Right lobe of liver (tissue), 6 donors: Measurements from ENCODE around the gene MRPL19. TPM values are rescaled to one million over a fixed set of nuclear protein-coding genes. Genes with fewer than 3 reads are reported as not detected.

Source experiments
- ATAC-seq, 4 donors: fragments of 200-7000 bp; cut with Tn5 transposase; one replicate each; pipeline ENCODE4 v1.9.1; 2020; ENCODE audit warnings: mild to moderate bottlenecking in 4 of 4, moderate library complexity in 4 of 4
- DNase-seq, 3 donors: peaks; one replicate each; pipeline ENCODE4 v3.0.0-alpha.2; 2020
- H3K27ac ChIP-seq, 3 donors: fragments of 200-600 bp; one replicate each; pipeline ENCODE4 v1.8.0; 2022
- H3K27me3 ChIP-seq, 2 donors: fragments of 200-600 bp; one replicate each; pipeline ENCODE4 v1.8.0; 2022
- H3K36me3 ChIP-seq, 4 donors: fragments of 200-600 bp; sonication (generic) in 1 of 4; one replicate each; pipeline versions ENCODE4 v1.5.1 to v1.8.0; 2017 to 2022; ENCODE audit warnings: control low read depth in 1 of 4
- H3K4me1 ChIP-seq, 4 donors: fragments of 200-600 bp; sonication (generic) in 1 of 4; one replicate each; pipeline versions ENCODE4 v1.5.1 to v1.8.0; 2017 to 2022; ENCODE audit warnings: control low read depth in 1 of 4
- H3K4me3 ChIP-seq, 3 donors: fragments of 200-600 bp; one replicate each; pipeline ENCODE4 v1.8.0; 2022
- H3K9me3 ChIP-seq, 4 donors: fragments of 200-600 bp; sonication (generic) in 1 of 4; one replicate each; pipeline versions ENCODE4 v1.5.1 to v1.8.0; 2017 to 2022; ENCODE audit warnings: control low read depth in 1 of 4
- POLR2A ChIP-seq: fragments of 450-650 bp; IDR thresholded peaks from one replicate; pipeline ENCODE4 v1.6.1; 2017; ENCODE audit warnings: antibody characterized with exemption, mild to moderate bottlenecking
- WGBS: methylation state at CpG from one replicate; pipeline ENCODE4 v1.1.6; 2018; ENCODE audit warnings: low coverage, low lambda C conversion rate; ENCODE audit not compliant: insufficient coverage; ENCODE audit errors: missing lambda C conversion rate; 5-methylcytosine and 5-hydroxymethylcytosine counted together
- intact Hi-C, 2 donors: fragments of 100-400 bp; cut with DNase I; formaldehyde crosslinking; loops; one replicate each; pipeline versions ENCODE4 v1.11.2 to v1.14.1; 2022
- total RNA-seq, 6 experiments: library from RNA; depleted of rRNA in 2 of 6; stranded (reverse); fragments of >200 nt in 2 of 6; fragmentation: NEBNext Ultra II Directional in 3 of 6; extraction: Animal tissue kit (Norgen Biotek cat#: 25700) in 3 of 6; gene quantifications; one replicate each; pipeline versions ENCODE4 v1.1.0 to v1.2.4, GENCODE V29; 2016 to 2023
- TF ChIP-seq, protein P1 (sequence below), 4 donors: fragments of 200-600 bp in 3 of 4; fragments of 450-650 bp in 1 of 4; IDR thresholded peaks; one replicate each; pipeline versions ENCODE4 v1.5.1 to v1.8.0; 2016 to 2022; ENCODE audit warnings: antibody characterized with exemption in 4 of 4, mild to moderate bottlenecking in 2 of 4
- donor health status: DM: no; HTN: yes; CAD: no.
- donor health status: DM: no; HTN: no; CAD: no.
- donor health status: DM: no; HTN: no; CAD: no.
- donor health status: DM: no; HTN: yes; CAD: no.
- donor health status: DM: no; HTN: yes; CAD: no.

Gene MRPL19
- total RNA-seq, 6 experiments from 2014 or later, result 41.4 to 50.2 (median 44.0) TPM

DNA sequence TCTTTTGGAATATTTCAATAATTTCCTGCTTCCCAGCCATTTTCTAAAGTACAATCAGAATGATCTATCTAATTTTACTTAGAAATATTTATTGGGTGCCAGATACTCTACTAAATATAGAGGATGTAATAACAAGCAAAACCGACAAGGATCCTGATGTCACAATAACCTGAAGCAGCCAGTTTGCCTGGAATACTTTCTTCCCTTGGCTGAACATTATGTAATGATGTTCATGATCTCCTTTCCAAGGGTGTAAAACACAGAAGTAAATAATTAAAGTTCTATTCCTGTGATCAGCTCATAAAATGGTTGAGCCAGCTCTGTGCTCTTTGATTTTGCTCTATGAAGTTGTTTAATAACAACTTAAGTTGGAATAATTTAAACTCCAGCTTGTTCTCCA lies 2.6 kb upstream of the MRPL19 start:
- H3K27ac ChIP-seq, result no peak overlapping the region
- ATAC-seq, result no peak
- DNase-seq, result no peak
- H3K27me3 ChIP-seq, result no peaks in the 10 kb centered on the region
- 69% methylated on average over 1 of the region's 1 CpG for WGBS
- no peaks in the 10 kb centered on the region for H3K36me3 ChIP-seq
- no peak for TF ChIP-seq POLR2A
- TF ChIP-seq, protein P1, sequence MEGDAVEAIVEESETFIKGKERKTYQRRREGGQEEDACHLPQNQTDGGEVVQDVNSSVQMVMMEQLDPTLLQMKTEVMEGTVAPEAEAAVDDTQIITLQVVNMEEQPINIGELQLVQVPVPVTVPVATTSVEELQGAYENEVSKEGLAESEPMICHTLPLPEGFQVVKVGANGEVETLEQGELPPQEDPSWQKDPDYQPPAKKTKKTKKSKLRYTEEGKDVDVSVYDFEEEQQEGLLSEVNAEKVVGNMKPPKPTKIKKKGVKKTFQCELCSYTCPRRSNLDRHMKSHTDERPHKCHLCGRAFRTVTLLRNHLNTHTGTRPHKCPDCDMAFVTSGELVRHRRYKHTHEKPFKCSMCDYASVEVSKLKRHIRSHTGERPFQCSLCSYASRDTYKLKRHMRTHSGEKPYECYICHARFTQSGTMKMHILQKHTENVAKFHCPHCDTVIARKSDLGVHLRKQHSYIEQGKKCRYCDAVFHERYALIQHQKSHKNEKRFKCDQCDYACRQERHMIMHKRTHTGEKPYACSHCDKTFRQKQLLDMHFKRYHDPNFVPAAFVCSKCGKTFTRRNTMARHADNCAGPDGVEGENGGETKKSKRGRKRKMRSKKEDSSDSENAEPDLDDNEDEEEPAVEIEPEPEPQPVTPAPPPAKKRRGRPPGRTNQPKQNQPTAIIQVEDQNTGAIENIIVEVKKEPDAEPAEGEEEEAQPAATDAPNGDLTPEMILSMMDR (IDR thresholded peaks at IDR 0.05), result no peak
- intact Hi-C loops, result no loop called here
- peaks cover 0 to 11% (median 0%) of the 10 kb centered on the region in 4 donors for H3K4me1 ChIP-seq
- no peaks in the 10 kb centered on the region for H3K9me3 ChIP-seq
- H3K4me3 ChIP-seq, result no peak overlapping the region

DNA sequence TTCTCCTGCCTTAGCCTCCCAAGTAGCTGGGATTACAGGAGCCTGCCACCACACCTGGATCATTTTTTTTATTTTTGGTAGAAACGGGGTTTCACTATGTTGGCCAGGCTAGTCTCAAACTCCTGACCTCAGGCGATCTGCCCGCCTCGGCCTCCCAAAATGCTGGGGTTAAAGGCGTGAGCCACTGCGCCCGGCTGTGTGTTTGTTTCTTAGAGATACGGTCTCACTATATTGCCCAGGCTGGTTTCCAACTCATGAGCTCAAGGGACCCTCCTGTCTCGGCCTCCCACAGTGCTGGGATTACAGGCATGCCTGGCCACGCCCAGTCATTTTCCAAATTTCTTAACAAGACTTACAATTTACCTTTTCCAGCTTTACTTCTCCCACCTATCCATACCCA lies 940 bp upstream of the MRPL19 start:
- ATAC-seq (no peak), DNase-seq (no peak)
- Histone ChIP-seq H3K27ac (no peak overlapping the region), H3K4me1 (peaks cover 0 to 10% (median 0%) of the 10 kb centered on the region in 4 donors), H3K4me3 (no peak overlapping the region), H3K9me3 (no peaks in the 10 kb centered on the region), H3K27me3 (no peaks in the 10 kb centered on the region), H3K36me3 (peaks cover 0 to 5% (median 0%) of the 10 kb centered on the region in 4 donors)
- intact Hi-C loops, result no loop called here
- WGBS, result 85% methylated on average over 3 of the region's 10 CpGs
- TF ChIP-seq, protein P1 (IDR thresholded peaks at IDR 0.05), result no peak
- TF ChIP-seq POLR2A, result no peak

DNA sequence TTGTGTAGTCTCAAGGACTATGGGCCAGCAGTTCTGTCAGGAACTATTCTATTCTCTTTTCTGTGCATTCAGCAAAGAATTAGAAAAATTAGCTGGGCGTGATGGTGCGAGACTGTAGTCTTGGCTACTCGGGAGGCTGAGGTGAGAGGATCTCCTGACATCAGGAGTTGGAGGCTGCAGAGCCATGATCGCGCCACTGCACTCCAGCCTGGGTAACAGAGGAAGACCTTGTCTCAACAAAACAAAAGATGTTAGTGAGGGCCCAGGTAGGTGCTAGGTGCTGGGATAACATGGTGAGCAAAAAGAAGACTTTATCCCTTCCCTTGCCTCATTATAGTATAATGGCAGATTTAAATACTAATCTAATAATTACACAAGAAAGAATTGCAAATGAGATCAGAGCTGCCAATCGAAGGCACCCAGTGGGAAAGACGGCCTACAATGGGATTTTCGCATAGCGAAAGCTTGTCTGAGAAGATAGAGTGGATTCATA lies 447 bp upstream of the MRPL19 start:
- Histone ChIP-seq H3K27ac (peak overlapping the region; percentile 78 to 85 (median 83)), H3K4me3 (peak overlapping the region; percentile 84 to 97 (median 90)), H3K4me1 (peaks cover 0 to 5% (median 0%) of the 10 kb centered on the region in 4 donors), H3K9me3 (no peaks in the 10 kb centered on the region), H3K36me3 (peaks cover 0 to 5% (median 0%) of the 10 kb centered on the region in 4 donors), H3K27me3 (no peaks in the 10 kb centered on the region)
- intact Hi-C loops, result no loop called here
- 76% methylated on average over 8 of the region's 9 CpGs for WGBS
- DNase-seq (no peak), ATAC-seq (peak in 3 of 4 donors; percentile 9 to 24 (median 16))
- no peak for TF ChIP-seq POLR2A
- TF ChIP-seq, protein P1 (IDR thresholded peaks at IDR 0.05), result no peak

DNA sequence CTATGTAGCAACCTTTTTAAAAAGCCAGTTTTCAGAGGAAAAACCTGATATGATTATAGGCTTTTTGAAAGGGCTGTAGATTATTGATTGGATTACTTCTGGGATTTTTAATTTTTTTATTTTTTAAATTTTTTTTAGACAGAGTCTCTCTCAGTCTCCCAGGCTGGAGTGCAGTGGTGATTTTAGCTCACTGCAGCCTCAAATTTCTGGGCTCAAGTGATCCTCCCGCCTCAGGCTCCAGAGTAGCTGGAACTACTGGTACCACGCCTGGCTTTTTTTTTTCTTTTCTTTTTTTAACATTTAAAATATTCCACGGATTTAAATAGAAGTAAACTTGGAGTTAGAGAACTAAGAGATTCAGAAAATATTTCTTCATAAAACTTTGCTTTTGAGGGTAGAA lies 1.2 kb downstream of the MRPL19 start:
- H3K27me3 ChIP-seq, result no peaks in the 10 kb centered on the region
- H3K4me1 ChIP-seq, result peaks cover 0 to 5% (median 0%) of the 10 kb centered on the region in 4 donors
- peak overlapping the region in 1 of 3 donors; percentile 85 for H3K27ac ChIP-seq
- TF ChIP-seq POLR2A, result no peak
- TF ChIP-seq, protein P1 (IDR thresholded peaks at IDR 0.05), result no peak
- peak overlapping the region in 1 of 3 donors; percentile 97 for H3K4me3 ChIP-seq
- ATAC-seq (no peak), DNase-seq (no peak)
- 62% methylated on average over 3 of the region's 3 CpGs for WGBS
- no peaks in the 10 kb centered on the region for H3K9me3 ChIP-seq
- H3K36me3 ChIP-seq, result peaks cover 0 to 15% (median 2%) of the 10 kb centered on the region in 4 donors
- intact Hi-C loops, result no loop called here

DNA sequence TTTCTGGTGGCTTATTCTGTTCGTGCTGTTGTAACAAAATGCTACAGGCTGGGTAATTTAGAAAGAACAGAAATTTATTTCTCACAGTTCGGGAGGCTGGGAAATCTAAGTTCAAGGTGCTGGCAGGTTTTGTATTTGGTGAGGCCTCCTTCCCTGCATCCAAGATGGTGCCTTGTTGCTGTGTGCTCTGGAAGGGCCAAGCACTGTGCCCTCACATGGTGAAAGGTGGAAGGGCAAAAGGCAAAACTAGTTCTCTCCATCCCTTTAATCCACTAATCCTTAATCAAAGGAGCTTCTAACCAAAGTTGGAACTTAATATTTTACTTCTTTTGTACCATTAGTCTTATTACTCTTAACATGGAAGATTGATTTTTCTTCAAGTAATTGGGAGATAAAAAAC lies 7.4 kb downstream of the MRPL19 start:
- Histone ChIP-seq H3K36me3 (peaks cover 0 to 50% (median 2%) of the 10 kb centered on the region in 4 donors), H3K4me3 (no peak overlapping the region), H3K27me3 (no peaks in the 10 kb centered on the region), H3K9me3 (no peaks in the 10 kb centered on the region), H3K27ac (no peak overlapping the region), H3K4me1 (no peaks in the 10 kb centered on the region)
- no peak for DNase-seq
- intact Hi-C loops, result no loop called here
- ATAC-seq, result no peak
- WGBS, result 95% methylated on average over 2 of the region's 2 CpGs
- TF ChIP-seq, protein P1 (IDR thresholded peaks at IDR 0.05), result no peak
- TF ChIP-seq POLR2A, result no peak
